Gastrocnemius medialis (tissue), 4 donors: ENCODE results near the gene SLC12A9. TPM values are rescaled to one million over a fixed set of nuclear protein-coding genes. Genes with fewer than 3 reads are reported as not detected.

ENCODE experiments used
- ATAC-seq, 2 donors: fragments of 150-250 bp; one replicate each; pipeline ENCODE4 v1.9.1; 2016
- DNase-seq, 2 donors: peaks; one replicate each; pipeline ENCODE4 v3.0.0-alpha.2; 2019
- H3K27ac ChIP-seq, 4 donors: fragments of 200-600 bp; sonication (generic); 1 replicate in 1 of 4; 2 replicates in 3 of 4; pipeline ENCODE4 v1.5.1; 2016 to 2018; ENCODE audit warnings: mild to moderate bottlenecking in 2 of 4, moderate library complexity in 1 of 4
- H3K27me3 ChIP-seq, 3 donors: fragments of 200-600 bp; sonication (generic) in 2 of 3; 1 replicate in 1 of 3; 2 replicates in 2 of 3; pipeline versions ENCODE4 v1.5.1 to v1.6.0; 2016 to 2019; ENCODE audit warnings: mild to moderate bottlenecking in 1 of 3, moderate library complexity in 1 of 3
- H3K36me3 ChIP-seq, 2 donors: fragments of 200-600 bp; sonication (generic) in 1 of 2; one replicate each; pipeline ENCODE4 v1.5.1; 2017 to 2018
- H3K4me1 ChIP-seq, 2 donors: fragments of 200-600 bp; sonication (generic) in 1 of 2; one replicate each; pipeline ENCODE4 v1.5.1; 2016 to 2017; ENCODE audit warnings: mild to moderate bottlenecking in 2 of 2
- H3K4me3 ChIP-seq, 4 donors: fragments of 200-600 bp; sonication (generic) in 3 of 4; 1 replicate in 1 of 4; 2 replicates in 3 of 4; pipeline ENCODE4 v1.5.1; 2016 to 2019; ENCODE audit warnings: mild to moderate bottlenecking in 2 of 4
- H3K9me3 ChIP-seq, 3 donors: fragments of 200-600 bp; sonication (generic) in 2 of 3; 1 replicate in 1 of 3; 2 replicates in 2 of 3; pipeline ENCODE4 v1.5.1; 2016 to 2019
- CTCF ChIP-seq, 5 experiments: fragments of 450-650 bp in 3 of 5; fragments of 200-600 bp in 2 of 5; sonication (generic) in 2 of 5; IDR thresholded peaks in 4 of 5; conservative IDR thresholded peaks in 1 of 5; 1 replicate in 4 of 5; 2 replicates in 1 of 5; pipeline ENCODE4 v1.5.1; 2016 to 2019; ENCODE audit warnings: antibody characterized with exemption in 5 of 5, mild to moderate bottlenecking in 3 of 5, moderate library complexity in 3 of 5
- POLR2A ChIP-seq, 2 donors: fragments of 450-650 bp; IDR thresholded peaks; one replicate each; pipeline ENCODE4 v1.6.1; 2017; ENCODE audit warnings: antibody characterized with exemption in 2 of 2, mild to moderate bottlenecking in 2 of 2, moderate library complexity in 2 of 2
- in situ Hi-C, 4 donors: fragments of 200-750 bp; cut with MboI; loops; one replicate each; pipeline versions ENCODE4 v1.15.0 to v1.8.0; 2017; ENCODE audit warnings: low sequenced_read_pairs in 4 of 4
- intact Hi-C: fragments of 100-400 bp; cut with DNase I; formaldehyde crosslinking; loops from one replicate; pipeline ENCODE4 v1.15.1; 2023; ENCODE audit warnings: low total_unique reads
- total RNA-seq, 4 donors: library from RNA; depleted of rRNA; stranded (reverse); fragments of >200 nt; gene quantifications; one replicate each; pipeline versions ENCODE4 v1.1.0 to v1.2.3, GENCODE V29; 2016

SLC12A9 gene
- total RNA-seq, 4 donors from 2014 or later: 2.5 to 4.3 (median 3.8) TPM

DNA sequence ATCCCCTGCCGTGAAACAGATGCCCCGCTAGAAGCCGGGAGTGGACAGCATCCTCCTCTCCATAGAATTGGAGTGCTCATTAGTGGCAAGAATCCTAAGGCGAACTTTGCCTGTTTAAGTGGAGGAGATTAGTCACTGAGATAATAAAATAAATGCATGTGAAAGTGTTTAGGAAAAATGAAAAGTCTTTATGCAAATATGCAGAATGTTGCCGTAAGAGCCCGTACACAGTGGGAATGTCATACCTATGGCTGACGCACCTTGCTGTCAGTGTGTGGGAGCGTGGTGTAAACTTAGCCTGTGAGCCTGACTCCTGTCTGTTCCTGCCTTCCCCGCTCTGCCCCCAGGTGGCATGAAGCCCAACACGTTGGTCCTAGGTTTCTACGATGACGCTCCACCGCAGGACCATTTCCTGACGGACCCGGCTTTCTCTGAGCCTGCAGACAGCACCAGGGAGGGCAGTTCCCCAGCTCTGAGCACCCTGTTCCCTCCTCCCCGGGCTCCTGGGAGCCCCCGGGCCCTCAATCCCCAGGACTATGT is 12.9 kb downstream of the SLC12A9 start:
- in situ Hi-C loops (loop anchor here in 3 of 4 donors (10.0 to 25.0 kb wide), 5 partner anchors 153 to 428 kb away; partner anchors contain the start of genes POP7 (in 2 of the 3), SPACDR (in 2 of the 3), EPO (in 1 of the 3) and FBXO24 (in 1 of the 3)), intact Hi-C loops (loop anchor here (10.0 kb wide), 1 partner anchor 251 kb away; the partner anchor contains the start of gene MOSPD3)
- Histone ChIP-seq H3K27me3 (peaks cover 3 to 7% (median 7%) of the 10 kb centered on the region in 3 donors), H3K9me3 (no peaks in the 10 kb centered on the region), H3K36me3 (no peaks in the 10 kb centered on the region), H3K4me3 (peak overlapping the region in 2 of 4 donors; percentile 65 to 66), H3K4me1 (peaks cover 3 to 18% of the 10 kb centered on the region in 2 donors), H3K27ac (no peak overlapping the region)
- TF ChIP-seq POLR2A (IDR thresholded peaks at IDR 0.05) (no peak), CTCF (IDR thresholded peaks at IDR 0.05 in 4 of 5, conservative IDR thresholded peaks at IDR 0.05 in 1 of 5) (no peak)
- no peak for ATAC-seq
- no peak for DNase-seq

GRCh38 chr7:100865938-100866728 is 13.6 kb downstream of the SLC12A9 start:
- H3K4me1 ChIP-seq: peaks cover 3 to 18% of the 10 kb centered on the region in 2 donors
- peak overlapping the region; percentile 80 to 84 (median 83) for H3K27ac ChIP-seq
- intact Hi-C loops: loop anchor here (10.0 kb wide), 1 partner anchor 251 kb away; the partner anchor contains the start of gene MOSPD3

GRCh38 chr7:100866729-100867039 is 14.2 kb downstream of the SLC12A9 start:
- in situ Hi-C loops: loop anchor here in 3 of 4 donors (10.0 to 25.0 kb wide), 5 partner anchors 154 to 429 kb away; partner anchors contain the start of genes POP7 (in 2 of the 3), SPACDR (in 2 of the 3), EPO (in 1 of the 3) and FBXO24 (in 1 of the 3)
- no peaks in the 10 kb centered on the region for H3K9me3 ChIP-seq
- peak overlapping the region; percentile 80 to 84 (median 83) for H3K27ac ChIP-seq
- peak overlapping the region; percentile 57 to 66 (median 63) for H3K4me3 ChIP-seq
- ATAC-seq: no peak
- intact Hi-C loops: loop anchor here (10.0 kb wide), 1 partner anchor 252 kb away; the partner anchor contains the start of gene MOSPD3
- DNase-seq: no peak
- H3K4me1 ChIP-seq: peaks cover 3 to 18% of the 10 kb centered on the region in 2 donors
- H3K36me3 ChIP-seq: no peaks in the 10 kb centered on the region
- peaks cover 3 to 7% (median 7%) of the 10 kb centered on the region in 3 donors for H3K27me3 ChIP-seq
- TF ChIP-seq POLR2A (IDR thresholded peaks at IDR 0.05) (no peak), CTCF (IDR thresholded peaks at IDR 0.05 in 4 of 5, conservative IDR thresholded peaks at IDR 0.05 in 1 of 5) (no peak)

More at GRCh38 chr7:100865938-100866728, 13.6 kb downstream of the SLC12A9 start:
- peak in 1 of 2 donors; percentile 74 for DNase-seq
- in situ Hi-C loops: loop anchor here in 3 of 4 donors (10.0 to 25.0 kb wide), 5 partner anchors 154 to 429 kb away; partner anchors contain the start of genes POP7 (in 2 of the 3), SPACDR (in 2 of the 3), EPO (in 1 of the 3) and FBXO24 (in 1 of the 3)
- H3K4me3 ChIP-seq: peak overlapping the region; percentile 57 to 66 (median 63)
- no peaks in the 10 kb centered on the region for H3K36me3 ChIP-seq
- H3K27me3 ChIP-seq: peaks cover 3 to 7% (median 7%) of the 10 kb centered on the region in 3 donors
- peak; percentile 18 to 26 for ATAC-seq
- H3K9me3 ChIP-seq: no peaks in the 10 kb centered on the region
- TF ChIP-seq POLR2A (IDR thresholded peaks at IDR 0.05): no peak
- TF ChIP-seq CTCF (IDR thresholded peaks at IDR 0.05 in 4 of 5, conservative IDR thresholded peaks at IDR 0.05 in 1 of 5): no peak

DNA sequence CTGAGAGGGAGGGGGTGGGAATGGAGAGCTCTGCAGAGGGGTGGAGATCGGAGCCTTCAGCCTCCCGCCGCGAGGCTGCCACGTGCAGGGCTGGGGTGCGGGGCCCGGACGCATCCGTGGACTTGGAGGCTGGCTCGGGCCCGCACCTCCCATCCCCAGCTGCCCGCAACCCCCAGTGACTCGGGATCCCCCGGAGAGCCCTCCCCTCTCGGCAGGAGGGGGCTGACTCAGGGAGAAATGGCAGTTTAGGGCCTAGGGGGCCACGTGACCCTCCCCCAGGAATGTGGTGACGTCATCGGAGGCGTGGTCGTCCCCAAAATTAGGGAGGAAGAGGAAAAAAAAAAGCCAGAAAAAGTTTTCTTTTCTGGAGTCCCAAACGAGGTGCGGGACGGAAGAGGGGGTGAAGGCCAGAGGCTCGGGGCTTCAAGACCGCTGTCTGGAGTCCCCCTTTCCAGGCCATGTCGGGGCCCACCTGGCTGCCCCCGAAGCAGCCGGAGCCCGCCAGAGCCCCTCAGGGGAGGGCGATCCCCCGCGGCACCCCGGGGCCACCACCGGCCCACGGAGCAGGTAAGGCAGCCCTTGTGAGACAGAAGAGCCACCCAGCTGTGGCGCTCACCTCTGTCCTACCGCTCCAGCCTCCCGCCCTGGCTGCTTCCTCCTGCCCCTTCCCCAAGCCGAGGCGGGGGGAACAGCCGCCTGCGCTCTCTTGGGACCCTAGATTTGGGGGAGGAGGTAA is 14.7 kb downstream of the SLC12A9 start, which contains the start of gene TRIP6:
Gene TRIP6 (plus strand): TSS at position 348 of the 736 bp plus-strand sequence. CDS start 111 bp downstream, at position 459.
- TF ChIP-seq POLR2A (IDR thresholded peaks at IDR 0.05) (peak in 1 of 2 donors; percentile 10), CTCF (IDR thresholded peaks at IDR 0.05 in 4 of 5, conservative IDR thresholded peaks at IDR 0.05 in 1 of 5) (no peak)
- peaks cover 3 to 18% of the 10 kb centered on the region in 2 donors for H3K4me1 ChIP-seq
- intact Hi-C loops (loop anchor here (10.0 kb wide), 1 partner anchor 252 kb away; the partner anchor contains the start of gene MOSPD3), in situ Hi-C loops (loop anchor here in 3 of 4 donors (10.0 to 25.0 kb wide), 5 partner anchors 155 to 430 kb away; partner anchors contain the start of genes POP7 (in 2 of the 3), SPACDR (in 2 of the 3), EPO (in 1 of the 3) and FBXO24 (in 1 of the 3))
- DNase-seq (peak; percentile 72 to 76), ATAC-seq (peak; percentile 63 to 77)
- no peaks in the 10 kb centered on the region for H3K36me3 ChIP-seq
- peak within 1 kb of the TSS; percentile 80 to 84 (median 83) for H3K27ac ChIP-seq
- H3K4me3 ChIP-seq: peak within 1 kb of the TSS; percentile 57 to 66 (median 63)
- peaks cover 3 to 7% (median 7%) of the 10 kb centered on the region in 3 donors for H3K27me3 ChIP-seq
- no peaks in the 10 kb centered on the region for H3K9me3 ChIP-seq
